ENCODE measurements around the gene SCYL3. TPM values are rescaled to one million over a fixed set of nuclear protein-coding genes. Genes with fewer than 3 reads are reported as not detected.

The SCYL3 gene
- total RNA-seq, 1 experiment from 2014 or later, result 5.9 TPM

GRCh38 chr1:169896013-169896412 lies 2.3 kb upstream of the SCYL3 start:
- no peak for TF ChIP-seq CTCF (IDR thresholded peaks at IDR 0.05; ENCODE audit: insufficient read depth in 1 of 2, low read depth in 1 of 2, low read length in 1 of 2, severe bottlenecking in 1 of 2, unreplicated experiment in 1 of 2)
- intact Hi-C loops (cut with micrococcal nuclease; ENCODE audit: unreplicated experiment), result no loop called here
- H3K4me1 ChIP-seq, result peaks cover 23% of the 10 kb centered on the region
- peaks cover 21% of the 10 kb centered on the region for H3K4me1 Mint-ChIP-seq (ENCODE audit: low read depth, unreplicated experiment)
- H3K36me3 ChIP-seq (ENCODE audit: control insufficient read depth, insufficient read depth, low read length), result no peaks in the 10 kb centered on the region
- peaks cover 22% of the 10 kb centered on the region for H3K36me3 Mint-ChIP-seq (ENCODE audit: insufficient read depth, unreplicated experiment)
- H3K27ac Mint-ChIP-seq (ENCODE audit: unreplicated experiment), result no peak overlapping the region
- H3K9me3 ChIP-seq, result no peaks in the 10 kb centered on the region
- CTCF ChIA-PET, result no interaction called here
- H3K27me3 ChIP-seq (replicated peaks; ENCODE audit: control insufficient read depth, insufficient read depth, low read length), result no peaks in the 10 kb centered on the region
- H3K4me3 Mint-ChIP-seq (ENCODE audit: unreplicated experiment), result no peak overlapping the region
- DNase-seq, result no peak
- no peaks in the 10 kb centered on the region for H3K9me3 Mint-ChIP-seq (ENCODE audit: unreplicated experiment)
- no peak overlapping the region for H3K4me3 ChIP-seq (ENCODE audit: low read depth, low read length)
- no TSS peak for BruUV-seq (replicated peaks)
- H3K27me3 Mint-ChIP-seq (ENCODE audit: insufficient read depth, unreplicated experiment), result peaks cover 8% of the 10 kb centered on the region
- POLR2A ChIA-PET, result no interaction called here

GRCh38 chr1:169894424-169895145 lies 889 bp upstream of the SCYL3 start:
- Mint-ChIP-seq H3K27ac (ENCODE audit: unreplicated experiment) (peak overlapping the region; percentile 100), H3K4me3 (ENCODE audit: unreplicated experiment) (peak overlapping the region; percentile 85), H3K4me1 (ENCODE audit: low read depth, unreplicated experiment) (peaks cover 28% of the 10 kb centered on the region), H3K9me3 (ENCODE audit: unreplicated experiment) (no peaks in the 10 kb centered on the region), H3K36me3 (ENCODE audit: insufficient read depth, unreplicated experiment) (peaks cover 23% of the 10 kb centered on the region), H3K27me3 (ENCODE audit: insufficient read depth, unreplicated experiment) (peaks cover 8% of the 10 kb centered on the region)
- intact Hi-C loops (cut with micrococcal nuclease; ENCODE audit: unreplicated experiment), result loop anchor here (1.0 to 5.0 kb wide), 3 partner anchors 100 to 322 kb away; partner anchors contain the start of genes KIFAP3 and METTL18
- no peaks in the 10 kb centered on the region for H3K9me3 ChIP-seq
- ChIA-PET CTCF (no interaction called here), POLR2A (interaction anchor here (0.8 to 1.3 kb wide), 4 partner anchors 9 to 697 kb away, joined by 3 to 4 read pairs (median 4); partner anchors contain the start of genes KIFAP3 and METTL18)
- TSS peak; percentile 99 for BruUV-seq (replicated peaks)
- no peaks in the 10 kb centered on the region for H3K27me3 ChIP-seq (replicated peaks; ENCODE audit: control insufficient read depth, insufficient read depth, low read length)
- peak in 1 of 2 experiments; percentile 7 for DNase-seq
- H3K4me3 ChIP-seq (ENCODE audit: low read depth, low read length), result peak overlapping the region; percentile 38
- no peaks in the 10 kb centered on the region for H3K36me3 ChIP-seq (ENCODE audit: control insufficient read depth, insufficient read depth, low read length)
- H3K4me1 ChIP-seq, result peaks cover 26% of the 10 kb centered on the region
- TF ChIP-seq CTCF (IDR thresholded peaks at IDR 0.05; ENCODE audit: insufficient read depth in 1 of 2, low read depth in 1 of 2, low read length in 1 of 2, severe bottlenecking in 1 of 2, unreplicated experiment in 1 of 2), result no peak

- BruUV-seq (replicated peaks), result no TSS peak
- no peaks in the 10 kb centered on the region for H3K36me3 ChIP-seq (ENCODE audit: control insufficient read depth, insufficient read depth, low read length)
- no peaks in the 10 kb centered on the region for H3K27me3 ChIP-seq (replicated peaks; ENCODE audit: control insufficient read depth, insufficient read depth, low read length)
- Mint-ChIP-seq H3K9me3 (ENCODE audit: unreplicated experiment) (no peaks in the 10 kb centered on the region), H3K27me3 (ENCODE audit: insufficient read depth, unreplicated experiment) (peaks cover 8% of the 10 kb centered on the region), H3K4me1 (ENCODE audit: low read depth, unreplicated experiment) (peaks cover 28% of the 10 kb centered on the region), H3K36me3 (ENCODE audit: insufficient read depth, unreplicated experiment) (peaks cover 23% of the 10 kb centered on the region), H3K27ac (ENCODE audit: unreplicated experiment) (peak overlapping the region; percentile 100), H3K4me3 (ENCODE audit: unreplicated experiment) (peak overlapping the region; percentile 85)
- DNase-seq, result no peak
- H3K9me3 ChIP-seq, result no peaks in the 10 kb centered on the region
- ChIA-PET POLR2A (interaction anchor here (0.6 to 1.3 kb wide), 14 partner anchors 9 to 1505 kb away, joined by 3 to 8 read pairs (median 4); no protein-coding TSS in a partner anchor), CTCF (interaction anchor here (0.6 kb wide), 3 partner anchors 16 to 1440 kb away, joined by 3 to 4 read pairs (median 3); no protein-coding TSS in a partner anchor)
- H3K4me1 ChIP-seq, result peaks cover 26% of the 10 kb centered on the region
- no peak for TF ChIP-seq CTCF (IDR thresholded peaks at IDR 0.05; ENCODE audit: insufficient read depth in 1 of 2, low read depth in 1 of 2, low read length in 1 of 2, severe bottlenecking in 1 of 2, unreplicated experiment in 1 of 2)
- peak overlapping the region; percentile 63 for H3K4me3 ChIP-seq (ENCODE audit: low read depth, low read length)
- intact Hi-C loops (cut with micrococcal nuclease; ENCODE audit: unreplicated experiment), result loop anchor here (5.0 kb wide), 1 partner anchor 321 kb away; no protein-coding TSS in a partner anchor
Measured at GRCh38 chr1:169892927-169893644, 610 bp downstream of the SCYL3 start.
